Endothelial cell of umbilical vein (primary cell): ENCODE measurements around the gene MBOAT1. TPM values are rescaled to one million over a fixed set of nuclear protein-coding genes. Genes with fewer than 3 reads are reported as not detected.

ENCODE experiments used
- BruUV-seq: library from RNA; stranded (reverse); fragments of 400-500 nt; replicated peaks from 2 replicates; lab custom pipeline; 2021; lab: Mats Ljungman, UMichigan
- CTCF ChIA-PET: fragments of 300-600, 350-600 bp; sonication (Branson Sonifier 250); formaldehyde crosslinking; loops from one replicate; lab custom pipeline; 2021; ENCODE audit warnings: antibody characterized with exemption, inconsistent platforms; lab: Charles Lee
- POLR2A ChIA-PET: fragments of 300-600, 350-600 bp; sonication (Branson Sonifier 250); formaldehyde crosslinking; loops from one replicate; lab custom pipeline; 2021; ENCODE audit warnings: antibody characterized with exemption, inconsistent platforms; lab: Charles Lee
- DNase-seq: peaks from one replicate; pipeline ENCODE4 v3.0.0-alpha.2; 2011; ENCODE audit warnings: low read depth, low spot score
- FAIRE-seq: peaks from 2 replicates; lab custom pipeline; 2011; peaks lifted over from hg19 to GRCh38; lab: Jason Lieb, UNC
- H2AFZ ChIP-seq: 2 replicates; pipeline ENCODE4 v1.6.0; 2012; ENCODE audit warnings: low read depth, low read length, control low read depth, inconsistent platforms
- H3K27ac ChIP-seq: 2 replicates; pipeline ENCODE4 v1.5.1; 2011; ENCODE audit warnings: low read depth, mild to moderate bottlenecking, control low read depth, low read length, moderate library complexity; ENCODE audit not compliant: insufficient read depth
- H3K27me3 ChIP-seq, 2 experiments: 2 replicates each; pipeline versions ENCODE4 v1.6.0 to v1.6.1; 2011; ENCODE audit warnings: low read length in 2 of 2, mixed read lengths in 1 of 2; ENCODE audit not compliant: control insufficient read depth in 2 of 2, insufficient read depth in 2 of 2
- H3K36me3 ChIP-seq, 2 experiments: 2 replicates in 1 of 2; 3 replicates in 1 of 2; pipeline ENCODE4 v1.5.1; 2011; ENCODE audit warnings: low read length in 2 of 2, mild to moderate bottlenecking in 1 of 2, moderate library complexity in 1 of 2; ENCODE audit not compliant: control insufficient read depth in 2 of 2, insufficient read depth in 2 of 2; ENCODE audit errors: extremely low read depth in 1 of 2
- H3K4me1 ChIP-seq: 3 replicates; pipeline ENCODE4 v1.5.1; 2011; ENCODE audit warnings: mild to moderate bottlenecking, low read length; ENCODE audit not compliant: control insufficient read depth, insufficient read depth; ENCODE audit errors: extremely low read depth
- H3K4me2 ChIP-seq: 2 replicates; pipeline ENCODE4 v1.6.1; 2011; ENCODE audit warnings: low read length, control low read depth, mixed read lengths; ENCODE audit not compliant: insufficient read depth
- H3K4me3 ChIP-seq, 3 experiments: fragments of 200-600 bp in 1 of 3; sonication (generic), shearing (Covaris generic) in 1 of 3; replicated peaks in 1 of 3; 2 replicates each; pipeline ENCODE4 v1.5.1; 2011 to 2016; ENCODE audit warnings: control low read depth in 3 of 3, low read length in 3 of 3, mild to moderate bottlenecking in 2 of 3, inconsistent platforms in 1 of 3, low read depth in 1 of 3, moderate library complexity in 1 of 3; ENCODE audit not compliant: insufficient read depth in 1 of 3
- H3K79me2 ChIP-seq: 2 replicates; pipeline ENCODE4 v1.6.0; 2012; ENCODE audit warnings: low read length, inconsistent platforms; ENCODE audit not compliant: control insufficient read depth, insufficient read depth
- H3K9ac ChIP-seq: replicated peaks from 2 replicates; pipeline ENCODE3; 2011; ENCODE audit warnings: low read length, control low read depth; ENCODE audit not compliant: insufficient read depth; ENCODE audit errors: extremely low read depth
- H3K9me1 ChIP-seq: replicated peaks from 3 replicates; pipeline ENCODE4 v1.6.0; 2011; ENCODE audit warnings: mild to moderate bottlenecking, low read length; ENCODE audit not compliant: control insufficient read depth, insufficient read depth; ENCODE audit errors: extremely low read depth
- H3K9me3 ChIP-seq: replicated peaks from 2 replicates; pipeline ENCODE4 v1.5.1; 2012; ENCODE audit warnings: low read length, inconsistent platforms; ENCODE audit not compliant: control insufficient read depth, insufficient read depth
- H4K20me1 ChIP-seq: replicated peaks from 2 replicates; pipeline ENCODE3; 2011; ENCODE audit warnings: mild to moderate bottlenecking, low read length; ENCODE audit not compliant: control insufficient read depth, insufficient read depth; ENCODE audit errors: extremely low read depth
- EZH2 ChIP-seq: IDR thresholded peaks from 2 replicates; pipeline ENCODE4 v1.6.1; 2012; ENCODE audit warnings: borderline replicate concordance, low read depth, mild to moderate bottlenecking, moderate library complexity, low read length, inconsistent platforms; ENCODE audit not compliant: severe bottlenecking
- FOS ChIP-seq: IDR thresholded peaks from 2 replicates; pipeline ENCODE4 v1.6.1; 2011; ENCODE audit warnings: mild to moderate bottlenecking, low read length, moderate library complexity, borderline replicate concordance; ENCODE audit not compliant: insufficient read depth
- GATA2 ChIP-seq: IDR thresholded peaks from 2 replicates; pipeline ENCODE4 v1.7.0; 2011; ENCODE audit warnings: low read depth, mild to moderate bottlenecking, moderate library complexity, mixed read lengths, low read length; ENCODE audit not compliant: insufficient read length, insufficient read depth
- JUN ChIP-seq: IDR thresholded peaks from 2 replicates; pipeline ENCODE4 v1.6.1; 2011; ENCODE audit warnings: borderline replicate concordance, low read depth; ENCODE audit not compliant: insufficient read length, insufficient read depth
- MAX ChIP-seq: IDR thresholded peaks from 2 replicates; pipeline ENCODE4 v1.6.1; 2011; ENCODE audit not compliant: insufficient read depth, insufficient read length
- MYC ChIP-seq: IDR thresholded peaks from one replicate; pipeline ENCODE4 v1.6.1; 2011; ENCODE audit warnings: mild to moderate bottlenecking, low read depth, low read length
- POLR2A ChIP-seq: IDR thresholded peaks from 2 replicates; pipeline ENCODE4 v1.6.1; 2012; ENCODE audit warnings: low read depth, mild to moderate bottlenecking, control low read depth, low read length
- POLR2AphosphoS5 ChIP-seq: IDR thresholded peaks from 2 replicates; pipeline ENCODE4 v1.6.1; 2012; ENCODE audit warnings: low read depth, mild to moderate bottlenecking, control low read depth, low read length, moderate library complexity; ENCODE audit not compliant: insufficient read depth
- dilution Hi-C: fragments of 300-500 bp; cut with MboI; formaldehyde crosslinking; loops from one replicate; pipeline ENCODE4 v1.15.0; 2019; ENCODE audit warnings: low sequenced_read_pairs; ENCODE audit not compliant: extremely low pct_ligation_motif_present
- intact Hi-C: fragments of 100-400 bp; cut with micrococcal nuclease; formaldehyde crosslinking; loops from one replicate; pipeline ENCODE4 v1.10.0; 2022
- polyA plus RNA-seq, 4 experiments: library from polyadenylated mRNA; depleted of rRNA in 3 of 4; stranded (reverse) in 3 of 4; unstranded in 1 of 4; fragments of >200 nt; gene quantifications; 2 replicates each; pipeline versions ENCODE4 v1.2.1 to v1.2.3, GENCODE V29; 2011 to 2012; ENCODE audit warnings: missing spikeins in 1 of 4
- total RNA-seq: library from RNA; stranded (reverse); gene quantifications from 2 replicates; pipeline ENCODE4 v1.2.3, GENCODE V29; 2021
- TF ChIP-seq, protein P1 (sequence below), 2 donors: IDR thresholded peaks; 1 replicate in 1 of 2; 2 replicates in 1 of 2; pipeline ENCODE4 v1.5.1; 2011; ENCODE audit warnings: low read length in 2 of 2, mild to moderate bottlenecking in 2 of 2, moderate library complexity in 2 of 2, control low read depth in 1 of 2, inconsistent platforms in 1 of 2, low read depth in 1 of 2; ENCODE audit not compliant: insufficient read depth in 1 of 2; ENCODE audit errors: extremely low read depth in 1 of 2

The MBOAT1 gene
- total and polyA plus RNA-seq, 2 donors (not counting 3 experiments of a cell fraction or from before 2014, with no cell fraction given): 2.1 to 5.4 TPM

- no TSS peak for BruUV-seq
- FAIRE-seq: no peak
- no peaks in the 10 kb centered on the region for H3K4me1 ChIP-seq
- no peak overlapping the region for H3K4me3 ChIP-seq
- H3K9me1 ChIP-seq: no peaks in the 10 kb centered on the region
- TF ChIP-seq POLR2AphosphoS5 (no peak), FOS (no peak), POLR2A (no peak), MAX (no peak), JUN (no peak), GATA2 (no peak), MYC (no peak), EZH2 (no peak)
- TF ChIP-seq, protein P1, sequence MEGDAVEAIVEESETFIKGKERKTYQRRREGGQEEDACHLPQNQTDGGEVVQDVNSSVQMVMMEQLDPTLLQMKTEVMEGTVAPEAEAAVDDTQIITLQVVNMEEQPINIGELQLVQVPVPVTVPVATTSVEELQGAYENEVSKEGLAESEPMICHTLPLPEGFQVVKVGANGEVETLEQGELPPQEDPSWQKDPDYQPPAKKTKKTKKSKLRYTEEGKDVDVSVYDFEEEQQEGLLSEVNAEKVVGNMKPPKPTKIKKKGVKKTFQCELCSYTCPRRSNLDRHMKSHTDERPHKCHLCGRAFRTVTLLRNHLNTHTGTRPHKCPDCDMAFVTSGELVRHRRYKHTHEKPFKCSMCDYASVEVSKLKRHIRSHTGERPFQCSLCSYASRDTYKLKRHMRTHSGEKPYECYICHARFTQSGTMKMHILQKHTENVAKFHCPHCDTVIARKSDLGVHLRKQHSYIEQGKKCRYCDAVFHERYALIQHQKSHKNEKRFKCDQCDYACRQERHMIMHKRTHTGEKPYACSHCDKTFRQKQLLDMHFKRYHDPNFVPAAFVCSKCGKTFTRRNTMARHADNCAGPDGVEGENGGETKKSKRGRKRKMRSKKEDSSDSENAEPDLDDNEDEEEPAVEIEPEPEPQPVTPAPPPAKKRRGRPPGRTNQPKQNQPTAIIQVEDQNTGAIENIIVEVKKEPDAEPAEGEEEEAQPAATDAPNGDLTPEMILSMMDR (IDR thresholded peaks at IDR 0.05; ENCODE audit: extremely low read depth in 1 of 2, insufficient read depth in 1 of 2, low read depth in 1 of 2, low read length in 2 of 2): no peak
- no peak for DNase-seq
- no peak overlapping the region for H3K27ac ChIP-seq
- no peak overlapping the region for H3K9ac ChIP-seq
- H3K79me2 ChIP-seq: no peaks in the 10 kb centered on the region
- ChIA-PET POLR2A (no interaction called here), CTCF (no interaction called here)
- intact Hi-C loops (no loop called here), dilution Hi-C loops (no loop called here)
- no peaks in the 10 kb centered on the region for H3K9me3 ChIP-seq
- no peaks in the 10 kb centered on the region for H4K20me1 ChIP-seq
- no peak overlapping the region for H2AFZ ChIP-seq
- H3K4me2 ChIP-seq: no peak overlapping the region
- H3K27me3 ChIP-seq: peaks cover 2% of the 10 kb centered on the region in 2 experiments
- no peaks in the 10 kb centered on the region for H3K36me3 ChIP-seq
Observed at GRCh38 chr6:20232188-20232587, 19.9 kb upstream of the MBOAT1 start.
